Neural crest cell (in vitro differentiated cells): Measurements from ENCODE around the gene CPB2. TPM values are rescaled to one million over a fixed set of nuclear protein-coding genes. Genes with fewer than 3 reads are reported as not detected.

Experiments
- DNase-seq: peaks from one replicate; pipeline ENCODE4 v3.0.0; 2021; ENCODE audit warnings: low read depth, mixed read lengths, low spot score
- H3K27ac Mint-ChIP-seq: one replicate; pipeline ENCODE4 v1.8.0; 2021; ENCODE audit warnings: mild to moderate bottlenecking, mixed read lengths; ENCODE audit not compliant: unreplicated experiment
- H3K27me3 Mint-ChIP-seq: 2 replicates; pipeline ENCODE4 v1.8.0; 2021; ENCODE audit warnings: low read depth, mild to moderate bottlenecking, mixed read lengths
- H3K36me3 Mint-ChIP-seq: 2 replicates; pipeline ENCODE4 v1.8.0; 2021; ENCODE audit warnings: low read depth, mild to moderate bottlenecking, mixed read lengths
- H3K4me1 Mint-ChIP-seq: 2 replicates; pipeline ENCODE4 v1.8.0; 2021; ENCODE audit warnings: mixed read lengths
- H3K4me3 Mint-ChIP-seq: one replicate; pipeline ENCODE4 v1.8.0; 2021; ENCODE audit warnings: mild to moderate bottlenecking, mixed read lengths
- H3K9me3 Mint-ChIP-seq: 2 replicates; pipeline ENCODE4 v1.8.0; 2021; ENCODE audit warnings: mixed read lengths
- CTCF ChIP-seq: fragments of 200-600 bp; sonication (generic); conservative IDR thresholded peaks from 2 replicates; pipeline ENCODE4 v1.5.0; 2021; ENCODE audit warnings: antibody characterized with exemption, mild to moderate bottlenecking
- long read RNA-seq: library from polyadenylated mRNA; unstranded; transcript quantifications from one replicate; pipeline ENCODE4 v2.0.0, GENCODE V29; 2020
- total RNA-seq: library from RNA; stranded (reverse); gene quantifications from 2 replicates; pipeline ENCODE4 v1.2.1, GENCODE V29; 2021

Gene CPB2
- total RNA-seq, result 0.43 and 0.44 TPM in 2 replicates
- long read RNA-seq, partial matches to known transcripts, result 0 of 3 reads
- long read RNA-seq, other reads (novel, unspliced or antisense), result 3 of 3 reads

- no peak for DNase-seq
- Mint-ChIP-seq H3K27me3 (no peaks in the 10 kb centered on the region), H3K9me3 (peaks cover 5% of the 10 kb centered on the region), H3K4me3 (no peak within 1 kb of the TSS), H3K27ac (no peak within 1 kb of the TSS), H3K4me1 (peaks cover 68% of the 10 kb centered on the region), H3K36me3 (peaks cover 17% of the 10 kb centered on the region)
- no peak for TF ChIP-seq CTCF
Observed at GRCh38 chr13:46104868-46105267, at the start of gene CPB2. CPB2 (minus strand) TSS chr13:46105033; CDS start chr13:46105009, 24 bp downstream.

GRCh38 chr13:46154136-46154801 is 49.4 kb upstream of the CPB2 start:
- no peak for DNase-seq
- Mint-ChIP-seq H3K4me1 (no peaks in the 10 kb centered on the region), H3K4me3 (no peak overlapping the region), H3K9me3 (no peaks in the 10 kb centered on the region), H3K27me3 (no peaks in the 10 kb centered on the region), H3K36me3 (peaks cover 3% of the 10 kb centered on the region), H3K27ac (no peak overlapping the region)
- TF ChIP-seq CTCF, result no peak

- no peaks in the 10 kb centered on the region for H3K27me3 Mint-ChIP-seq
- no peaks in the 10 kb centered on the region for H3K36me3 Mint-ChIP-seq
- no peak for TF ChIP-seq CTCF
- H3K4me1 Mint-ChIP-seq, result no peaks in the 10 kb centered on the region
- no peaks in the 10 kb centered on the region for H3K9me3 Mint-ChIP-seq
- DNase-seq, result no peak
- H3K27ac Mint-ChIP-seq, result no peak overlapping the region
- H3K4me3 Mint-ChIP-seq, result no peak overlapping the region
Observed at GRCh38 chr13:46152627-46153328, 47.9 kb upstream of the CPB2 start.

GRCh38 chr13:46150134-46150693 is 45.4 kb upstream of the CPB2 start:
- Mint-ChIP-seq H3K27me3 (no peaks in the 10 kb centered on the region), H3K4me3 (no peak overlapping the region), H3K9me3 (no peaks in the 10 kb centered on the region), H3K27ac (no peak overlapping the region), H3K4me1 (peaks cover 6% of the 10 kb centered on the region), H3K36me3 (no peaks in the 10 kb centered on the region)
- no peak for TF ChIP-seq CTCF
- no peak for DNase-seq

GRCh38 chr13:46149272-46150133 is 44.7 kb upstream of the CPB2 start:
- Mint-ChIP-seq H3K36me3 (no peaks in the 10 kb centered on the region), H3K4me1 (peaks cover 6% of the 10 kb centered on the region), H3K9me3 (no peaks in the 10 kb centered on the region), H3K27ac (peak overlapping the region; percentile 9), H3K4me3 (no peak overlapping the region), H3K27me3 (no peaks in the 10 kb centered on the region)
- DNase-seq, result no peak
- TF ChIP-seq CTCF, result no peak
